HepG2 (cell line): Measurements from ENCODE around the gene ST6GALNAC2. TPM values are rescaled to one million over a fixed set of nuclear protein-coding genes. Genes with fewer than 3 reads are reported as not detected.

ENCODE experiments used
- AKAP8 ChIP-seq: sonication (generic); formaldehyde crosslinking; IDR thresholded peaks from 2 replicates; pipeline ENCODE4 v1.5.1; 2020; ENCODE audit warnings: mild to moderate bottlenecking, missing genetic modification reagents
- EP300 ChIP-seq, 3 experiments: sonication (generic) in 1 of 3; formaldehyde crosslinking in 1 of 3; IDR thresholded peaks; 2 replicates each; pipeline versions ENCODE4 v1.5.1 to v1.6.1; 2011 to 2020; ENCODE audit warnings: low read depth in 2 of 3, low read length in 2 of 3, borderline replicate concordance in 1 of 3, improper control_type of control experiment in 1 of 3, mild to moderate bottlenecking in 1 of 3, missing genetic modification reagents in 1 of 3, moderate library complexity in 1 of 3
- ESRRA ChIP-seq: sonication (generic); formaldehyde crosslinking; IDR thresholded peaks from 2 replicates; pipeline ENCODE4 v1.5.1; 2020; ENCODE audit warnings: mild to moderate bottlenecking, low read depth, missing genetic modification reagents
- FOSL2 ChIP-seq: sonication (generic); formaldehyde crosslinking; IDR thresholded peaks from 2 replicates; pipeline ENCODE4 v1.4.0; 2020; ENCODE audit warnings: missing genetic modification reagents
- GTF3A ChIP-seq: sonication (generic); formaldehyde crosslinking; conservative IDR thresholded peaks from 2 replicates; pipeline ENCODE4 v1.4.0; 2020; ENCODE audit warnings: mild to moderate bottlenecking, missing genetic modification reagents
- HOXA3 ChIP-seq: sonication (generic); formaldehyde crosslinking; IDR thresholded peaks from 2 replicates; pipeline ENCODE4 v1.5.0; 2020; ENCODE audit warnings: missing genetic modification reagents
- MAF1 ChIP-seq: sonication (generic); formaldehyde crosslinking; IDR thresholded peaks from 2 replicates; pipeline ENCODE4 v1.5.0; 2020; ENCODE audit warnings: missing genetic modification reagents, borderline replicate concordance
- MAFF ChIP-seq: IDR thresholded peaks from 2 replicates; pipeline ENCODE4 v1.6.1; 2011; ENCODE audit warnings: low read depth, low read length, improper control_type of control experiment
- RAD21 ChIP-seq: fragments of 450-650 bp; formaldehyde crosslinking; IDR thresholded peaks from 2 replicates; pipeline ENCODE4 v1.5.0; 2020; ENCODE audit warnings: mild to moderate bottlenecking
- RARA ChIP-seq: IDR thresholded peaks from 2 replicates; pipeline ENCODE4 v1.6.1; 2016; ENCODE audit warnings: missing genetic modification reagents, missing compliant biosample characterization
- SALL2 ChIP-seq: sonication (generic); formaldehyde crosslinking; IDR thresholded peaks from 2 replicates; pipeline ENCODE4 v1.8.1; 2023; ENCODE audit warnings: mild to moderate bottlenecking, missing genetic modification reagents, inconsistent platforms
- ZNF33B ChIP-seq: sonication (generic); formaldehyde crosslinking; IDR thresholded peaks from 2 replicates; pipeline ENCODE4 v1.5.1; 2020; ENCODE audit warnings: mild to moderate bottlenecking, missing genetic modification reagents
- ZNF720 ChIP-seq: sonication (generic); formaldehyde crosslinking; IDR thresholded peaks from 2 replicates; pipeline ENCODE4 v1.4.0; 2020; ENCODE audit warnings: missing genetic modification reagents
- polyA plus RNA-seq, 8 experiments: library from polyadenylated mRNA; depleted of rRNA in 3 of 8; stranded (reverse) in 7 of 8; unstranded in 1 of 8; fragments of >200 nt; fragmentation: Illumina TruSeq in 4 of 8; extraction: Trizol in 4 of 8; gene quantifications; 2 replicates each; pipeline versions ENCODE4 v1.2.1 to v1.2.3, GENCODE V29; 2011 to 2016; ENCODE audit warnings: low read depth in 4 of 8, missing spikeins in 1 of 8, mixed read lengths in 1 of 8; ENCODE audit not compliant: insufficient read depth in 1 of 8
- total RNA-seq, 5 experiments: library from RNA; depleted of rRNA; stranded (reverse); fragments of >200 nt; fragmentation: Illumina TruSeq; extraction: Trizol; gene quantifications; 2 replicates each; pipeline ENCODE4 v1.2.3, GENCODE V29; 2016; ENCODE audit warnings: low read depth in 1 of 5
- TF ChIP-seq, protein P1 (sequence below): sonication (generic); formaldehyde crosslinking; IDR thresholded peaks from 2 replicates; pipeline ENCODE4 v1.8.0; 2022; ENCODE audit warnings: missing genetic modification reagents, low read depth, mild to moderate bottlenecking, borderline replicate concordance
- TF ChIP-seq, protein P2 (sequence below): sonication (generic); formaldehyde crosslinking; IDR thresholded peaks from 2 replicates; pipeline ENCODE4 v1.9.0; 2021; ENCODE audit warnings: missing genetic modification reagents, borderline replicate concordance
- TF ChIP-seq, protein P3 (sequence below): sonication (generic); formaldehyde crosslinking; conservative IDR thresholded peaks from 2 replicates; pipeline ENCODE4 v1.8.0; 2022; ENCODE audit warnings: mild to moderate bottlenecking, moderate library complexity, missing genetic modification reagents
- TF ChIP-seq, protein P4 (sequence below): sonication (generic); formaldehyde crosslinking; IDR thresholded peaks from 2 replicates; pipeline ENCODE4 v1.4.0; 2020; ENCODE audit warnings: missing genetic modification reagents
- TF ChIP-seq, protein P5 (sequence below): sonication (generic); formaldehyde crosslinking; IDR thresholded peaks from 2 replicates; pipeline ENCODE4 v1.4.0; 2020; ENCODE audit warnings: mild to moderate bottlenecking, low read depth, missing genetic modification reagents

The ST6GALNAC2 gene
- total and polyA plus RNA-seq, 2 of the 13 experiments (the other 11 are each of a cell fraction or from before 2014, with no cell fraction given) = 0.12 to 0.49 TPM

DNA sequence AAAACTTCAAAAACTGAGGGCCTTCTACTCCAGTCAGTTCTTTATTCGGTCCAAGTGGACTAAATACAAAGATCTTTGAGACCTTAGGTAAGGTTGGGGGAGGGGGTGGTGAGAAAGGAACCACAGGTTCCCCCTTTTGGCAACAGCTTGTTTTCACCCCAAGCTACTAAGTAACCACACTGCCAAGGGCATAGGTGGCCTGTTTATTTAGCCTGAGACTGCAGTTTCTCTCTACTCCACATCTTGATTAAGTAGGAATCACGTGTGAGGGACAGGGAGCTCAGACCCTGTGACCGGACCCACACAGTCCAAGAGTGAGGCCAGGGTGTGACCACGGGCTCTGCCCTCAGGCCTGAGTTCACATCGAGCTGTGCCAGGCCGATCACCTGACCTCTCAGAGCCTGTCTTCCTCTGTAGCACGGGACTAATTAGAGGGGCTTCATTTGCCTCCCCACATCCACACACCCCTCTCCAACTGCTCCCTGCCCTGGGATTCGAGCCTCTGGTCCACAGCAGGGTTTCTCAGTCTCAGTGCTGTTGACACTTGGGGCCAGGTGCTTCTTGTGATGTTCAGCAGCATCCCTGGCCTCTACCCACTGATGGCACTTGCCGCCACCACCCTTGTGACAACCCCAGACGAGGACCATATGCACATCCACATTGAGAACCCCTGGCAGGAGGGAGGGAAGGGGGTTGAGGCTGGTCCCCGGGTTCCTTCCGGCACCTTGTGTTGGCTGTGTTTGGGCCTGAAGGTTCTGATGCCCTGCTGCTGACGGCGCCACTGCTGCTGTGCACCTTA, 17.8 kb downstream of the ST6GALNAC2 start (continued):
- no peak for TF ChIP-seq MAFF
- TF ChIP-seq RARA (CRISPR knock-in tag) = peak; percentile 65
- 0 out of 2 replicates have a peak, but pooled peaks have one; percentile 24 for TF ChIP-seq SALL2 (CRISPR knock-in tag)
- TF ChIP-seq, protein P1, sequence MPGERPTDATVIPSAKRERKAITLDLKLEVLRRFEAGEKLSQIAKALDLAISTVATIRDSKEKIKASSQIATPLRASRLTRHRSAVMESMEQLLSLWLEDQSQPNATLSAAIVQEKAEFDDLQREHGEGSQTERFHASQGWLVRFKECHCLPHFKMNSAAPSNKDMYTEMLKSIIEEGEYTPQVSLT (CRISPR knock-in tag) = no peak
- TF ChIP-seq, protein P2, sequence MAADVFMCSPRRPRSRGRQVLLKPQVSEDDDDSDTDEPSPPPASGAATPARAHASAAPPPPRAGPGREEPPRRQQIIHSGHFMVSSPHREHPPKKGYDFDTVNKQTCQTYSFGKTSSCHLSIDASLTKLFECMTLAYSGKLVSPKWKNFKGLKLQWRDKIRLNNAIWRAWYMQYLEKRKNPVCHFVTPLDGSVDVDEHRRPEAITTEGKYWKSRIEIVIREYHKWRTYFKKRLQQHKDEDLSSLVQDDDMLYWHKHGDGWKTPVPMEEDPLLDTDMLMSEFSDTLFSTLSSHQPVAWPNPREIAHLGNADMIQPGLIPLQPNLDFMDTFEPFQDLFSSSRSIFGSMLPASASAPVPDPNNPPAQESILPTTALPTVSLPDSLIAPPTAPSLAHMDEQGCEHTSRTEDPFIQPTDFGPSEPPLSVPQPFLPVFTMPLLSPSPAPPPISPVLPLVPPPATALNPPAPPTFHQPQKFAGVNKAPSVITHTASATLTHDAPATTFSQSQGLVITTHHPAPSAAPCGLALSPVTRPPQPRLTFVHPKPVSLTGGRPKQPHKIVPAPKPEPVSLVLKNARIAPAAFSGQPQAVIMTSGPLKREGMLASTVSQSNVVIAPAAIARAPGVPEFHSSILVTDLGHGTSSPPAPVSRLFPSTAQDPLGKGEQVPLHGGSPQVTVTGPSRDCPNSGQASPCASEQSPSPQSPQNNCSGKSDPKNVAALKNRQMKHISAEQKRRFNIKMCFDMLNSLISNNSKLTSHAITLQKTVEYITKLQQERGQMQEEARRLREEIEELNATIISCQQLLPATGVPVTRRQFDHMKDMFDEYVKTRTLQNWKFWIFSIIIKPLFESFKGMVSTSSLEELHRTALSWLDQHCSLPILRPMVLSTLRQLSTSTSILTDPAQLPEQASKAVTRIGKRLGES (CRISPR knock-in tag) = no peak
- TF ChIP-seq AKAP8 (CRISPR knock-in tag) = no peak
- TF ChIP-seq MAF1 = no peak
- TF ChIP-seq ZNF33B (CRISPR knock-in tag) = no peak
- TF ChIP-seq FOSL2 = no peak
- 0 out of 2 replicates have a peak, but pooled peaks have one; percentile 14 for TF ChIP-seq HOXA3 (CRISPR knock-in tag)
- no peak for TF ChIP-seq EP300 (IDR thresholded peaks at IDR 0.05; ENCODE audit: low read depth in 2 of 2, low read length in 2 of 2)
- TF ChIP-seq EP300 (CRISPR knock-in tag; IDR thresholded peaks at IDR 0.05; ENCODE audit: borderline replicate concordance) = no peak; the same call in 1 of the 2 replicates
- TF ChIP-seq, protein P3, sequence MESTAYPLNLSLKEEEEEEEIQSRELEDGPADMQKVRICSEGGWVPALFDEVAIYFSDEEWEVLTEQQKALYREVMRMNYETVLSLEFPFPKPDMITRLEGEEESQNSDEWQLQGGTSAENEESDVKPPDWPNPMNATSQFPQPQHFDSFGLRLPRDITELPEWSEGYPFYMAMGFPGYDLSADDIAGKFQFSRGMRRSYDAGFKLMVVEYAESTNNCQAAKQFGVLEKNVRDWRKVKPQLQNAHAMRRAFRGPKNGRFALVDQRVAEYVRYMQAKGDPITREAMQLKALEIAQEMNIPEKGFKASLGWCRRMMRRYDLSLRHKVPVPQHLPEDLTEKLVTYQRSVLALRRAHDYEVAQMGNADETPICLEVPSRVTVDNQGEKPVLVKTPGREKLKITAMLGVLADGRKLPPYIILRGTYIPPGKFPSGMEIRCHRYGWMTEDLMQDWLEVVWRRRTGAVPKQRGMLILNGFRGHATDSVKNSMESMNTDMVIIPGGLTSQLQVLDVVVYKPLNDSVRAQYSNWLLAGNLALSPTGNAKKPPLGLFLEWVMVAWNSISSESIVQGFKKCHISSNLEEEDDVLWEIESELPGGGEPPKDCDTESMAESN = 0 out of 2 replicates have a peak, but pooled peaks have one; percentile 52
- TF ChIP-seq ESRRA (CRISPR knock-in tag) = no peak
- TF ChIP-seq RAD21 (CRISPR knock-in tag) = peak; percentile 7; the same call in 1 of the 2 replicates
- TF ChIP-seq GTF3A = no peak
- TF ChIP-seq, protein P4, sequence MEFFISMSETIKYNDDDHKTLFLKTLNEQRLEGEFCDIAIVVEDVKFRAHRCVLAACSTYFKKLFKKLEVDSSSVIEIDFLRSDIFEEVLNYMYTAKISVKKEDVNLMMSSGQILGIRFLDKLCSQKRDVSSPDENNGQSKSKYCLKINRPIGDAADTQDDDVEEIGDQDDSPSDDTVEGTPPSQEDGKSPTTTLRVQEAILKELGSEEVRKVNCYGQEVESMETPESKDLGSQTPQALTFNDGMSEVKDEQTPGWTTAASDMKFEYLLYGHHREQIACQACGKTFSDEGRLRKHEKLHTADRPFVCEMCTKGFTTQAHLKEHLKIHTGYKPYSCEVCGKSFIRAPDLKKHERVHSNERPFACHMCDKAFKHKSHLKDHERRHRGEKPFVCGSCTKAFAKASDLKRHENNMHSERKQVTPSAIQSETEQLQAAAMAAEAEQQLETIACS (CRISPR knock-in tag) = no peak
- TF ChIP-seq, protein P5, sequence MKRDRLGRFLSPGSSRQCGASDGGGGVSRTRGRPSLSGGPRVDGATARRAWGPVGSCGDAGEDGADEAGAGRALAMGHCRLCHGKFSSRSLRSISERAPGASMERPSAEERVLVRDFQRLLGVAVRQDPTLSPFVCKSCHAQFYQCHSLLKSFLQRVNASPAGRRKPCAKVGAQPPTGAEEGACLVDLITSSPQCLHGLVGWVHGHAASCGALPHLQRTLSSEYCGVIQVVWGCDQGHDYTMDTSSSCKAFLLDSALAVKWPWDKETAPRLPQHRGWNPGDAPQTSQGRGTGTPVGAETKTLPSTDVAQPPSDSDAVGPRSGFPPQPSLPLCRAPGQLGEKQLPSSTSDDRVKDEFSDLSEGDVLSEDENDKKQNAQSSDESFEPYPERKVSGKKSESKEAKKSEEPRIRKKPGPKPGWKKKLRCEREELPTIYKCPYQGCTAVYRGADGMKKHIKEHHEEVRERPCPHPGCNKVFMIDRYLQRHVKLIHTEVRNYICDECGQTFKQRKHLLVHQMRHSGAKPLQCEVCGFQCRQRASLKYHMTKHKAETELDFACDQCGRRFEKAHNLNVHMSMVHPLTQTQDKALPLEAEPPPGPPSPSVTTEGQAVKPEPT (CRISPR knock-in tag) = 0 out of 2 replicates have a peak, but pooled peaks have one; percentile 25
- TF ChIP-seq ZNF720 (CRISPR knock-in tag) = no peak
